Gastroesophageal sphincter (tissue), 4 donors: Measurements from ENCODE around the gene AFF3. TPM values are rescaled to one million over a fixed set of nuclear protein-coding genes. Genes with fewer than 3 reads are reported as not detected.
A peak's percentile ranks its signal among the peaks of the same experiment; 100 is the strongest.

Source experiments
- ATAC-seq: fragments of 150-250 bp; one replicate; pipeline ENCODE4 v1.9.1; 2016; ENCODE audit warnings: mild to moderate bottlenecking, moderate library complexity
- H3K27ac ChIP-seq, 4 donors: fragments of 200-600 bp; sonication (generic) in 3 of 4; 1 replicate in 3 of 4; 2 replicates in 1 of 4; pipeline ENCODE4 v1.5.1; 2016 to 2019
- H3K27me3 ChIP-seq: fragments of 200-600 bp; sonication (generic); one replicate; pipeline ENCODE4 v1.5.1; 2019
- H3K36me3 ChIP-seq, 2 donors: fragments of 200-600 bp; sonication (generic); one replicate each; pipeline ENCODE4 v1.5.1; 2019; ENCODE audit warnings: control low read depth in 1 of 2
- H3K4me1 ChIP-seq, 3 donors: fragments of 200-600 bp; sonication (generic); 1 replicate in 2 of 3; 2 replicates in 1 of 3; pipeline ENCODE4 v1.5.1; 2016 to 2019; ENCODE audit warnings: control low read depth in 2 of 3
- H3K4me3 ChIP-seq, 2 donors: fragments of 200-600 bp; sonication (generic); one replicate each; pipeline ENCODE4 v1.5.1; 2019; ENCODE audit warnings: mild to moderate bottlenecking in 1 of 2, moderate library complexity in 1 of 2
- H3K9me3 ChIP-seq, 3 donors: fragments of 200-600 bp; sonication (generic); one replicate each; pipeline ENCODE4 v1.5.1; 2017 to 2019; ENCODE audit warnings: control low read depth in 2 of 3
- EP300 ChIP-seq: sonication (generic); formaldehyde crosslinking; IDR thresholded peaks from one replicate; pipeline ENCODE4 v1.6.1; 2017; ENCODE audit warnings: antibody characterized with exemption, mild to moderate bottlenecking
- POLR2A ChIP-seq, 2 donors: fragments of 450-650 bp; IDR thresholded peaks; one replicate each; pipeline ENCODE4 v1.6.1; 2017; ENCODE audit warnings: antibody characterized with exemption in 2 of 2, mild to moderate bottlenecking in 2 of 2, moderate library complexity in 1 of 2
- POLR2AphosphoS5 ChIP-seq: sonication (generic); formaldehyde crosslinking; IDR thresholded peaks from one replicate; pipeline ENCODE4 v1.6.1; 2017; ENCODE audit warnings: antibody characterized with exemption
- WGBS, 2 donors: methylation state at CpG; one replicate each; pipeline ENCODE4 v1.1.5; 2018; ENCODE audit warnings: low coverage in 1 of 2; 5-methylcytosine and 5-hydroxymethylcytosine counted together
- total RNA-seq, 4 donors: library from RNA; depleted of rRNA; stranded (reverse); fragments of >200 nt; gene quantifications; one replicate each; pipeline ENCODE4 v1.1.0, GENCODE V29; 2016
- TF ChIP-seq, protein P1 (sequence below), 4 experiments: fragments of 200-600 bp in 2 of 4; fragments of 450-650 bp in 2 of 4; sonication (generic) in 1 of 4; IDR thresholded peaks; one replicate each; pipeline ENCODE4 v1.5.1; 2017 to 2019; ENCODE audit warnings: antibody characterized with exemption in 4 of 4, mild to moderate bottlenecking in 2 of 4, moderate library complexity in 2 of 4

AFF3 gene
- total RNA-seq, 4 donors from 2014 or later: 15.4 to 74.8 (median 37.7) TPM

DNA sequence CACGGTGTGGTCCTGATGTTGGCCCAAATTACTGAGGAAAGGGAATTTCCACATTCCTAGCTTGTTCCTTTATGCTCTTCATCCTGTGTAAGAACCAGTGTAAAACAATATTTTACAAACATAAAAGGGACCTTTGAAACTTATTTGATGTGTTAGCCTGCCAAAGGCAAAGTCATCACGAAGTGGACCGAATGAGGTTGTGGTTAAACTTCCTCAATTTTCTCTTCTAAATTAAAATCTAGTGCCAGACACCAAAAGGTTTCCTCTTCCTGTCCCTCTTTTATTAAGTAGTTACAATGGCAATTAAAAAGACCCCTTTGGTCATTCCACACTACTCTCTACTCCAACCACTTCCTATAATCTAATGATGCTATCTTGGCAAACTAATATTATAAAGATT is 279.8 kb downstream of the AFF3 start:
- TF ChIP-seq EP300: no peak
- no peak for TF ChIP-seq POLR2A (IDR thresholded peaks at IDR 0.05)
- TF ChIP-seq POLR2AphosphoS5: no peak
- TF ChIP-seq, protein P1, sequence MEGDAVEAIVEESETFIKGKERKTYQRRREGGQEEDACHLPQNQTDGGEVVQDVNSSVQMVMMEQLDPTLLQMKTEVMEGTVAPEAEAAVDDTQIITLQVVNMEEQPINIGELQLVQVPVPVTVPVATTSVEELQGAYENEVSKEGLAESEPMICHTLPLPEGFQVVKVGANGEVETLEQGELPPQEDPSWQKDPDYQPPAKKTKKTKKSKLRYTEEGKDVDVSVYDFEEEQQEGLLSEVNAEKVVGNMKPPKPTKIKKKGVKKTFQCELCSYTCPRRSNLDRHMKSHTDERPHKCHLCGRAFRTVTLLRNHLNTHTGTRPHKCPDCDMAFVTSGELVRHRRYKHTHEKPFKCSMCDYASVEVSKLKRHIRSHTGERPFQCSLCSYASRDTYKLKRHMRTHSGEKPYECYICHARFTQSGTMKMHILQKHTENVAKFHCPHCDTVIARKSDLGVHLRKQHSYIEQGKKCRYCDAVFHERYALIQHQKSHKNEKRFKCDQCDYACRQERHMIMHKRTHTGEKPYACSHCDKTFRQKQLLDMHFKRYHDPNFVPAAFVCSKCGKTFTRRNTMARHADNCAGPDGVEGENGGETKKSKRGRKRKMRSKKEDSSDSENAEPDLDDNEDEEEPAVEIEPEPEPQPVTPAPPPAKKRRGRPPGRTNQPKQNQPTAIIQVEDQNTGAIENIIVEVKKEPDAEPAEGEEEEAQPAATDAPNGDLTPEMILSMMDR (IDR thresholded peaks at IDR 0.05): no peak
- no peaks in the 10 kb centered on the region for H3K36me3 ChIP-seq
- no peak for ATAC-seq
- H3K27me3 ChIP-seq: no peaks in the 10 kb centered on the region
- H3K4me1 ChIP-seq: peaks cover 0 to 43% (median 3%) of the 10 kb centered on the region in 3 donors
- H3K4me3 ChIP-seq: no peak overlapping the region
- H3K9me3 ChIP-seq: no peaks in the 10 kb centered on the region
- no peak overlapping the region for H3K27ac ChIP-seq
- WGBS, 2 donors: 48% methylated on average over 2 to 3 of the region's 3 CpGs

DNA sequence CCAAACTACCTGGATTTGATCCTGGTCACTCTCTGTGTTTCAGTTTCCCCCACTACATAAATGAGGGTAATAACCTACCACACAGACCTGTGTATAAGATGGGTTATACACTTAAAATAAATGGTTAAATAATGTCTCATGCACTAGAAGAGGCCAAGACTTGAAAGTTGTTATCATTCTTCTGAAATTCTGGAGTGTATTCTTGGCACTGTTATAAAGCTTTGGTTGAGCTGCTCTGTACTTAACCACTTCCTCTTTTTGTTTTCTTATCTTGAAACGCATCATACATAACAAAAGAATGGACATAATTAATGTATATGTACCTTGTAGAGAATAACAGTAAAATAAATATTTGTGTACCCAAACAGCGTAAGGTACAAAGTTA is 281.0 kb downstream of the AFF3 start:
- 20 to 43% methylated on average over 2 of the region's 2 CpGs for WGBS, 2 donors
- Histone ChIP-seq H3K27me3 (no peaks in the 10 kb centered on the region), H3K4me3 (no peak overlapping the region), H3K9me3 (no peaks in the 10 kb centered on the region), H3K27ac (no peak overlapping the region), H3K36me3 (no peaks in the 10 kb centered on the region), H3K4me1 (peaks cover 0 to 43% (median 3%) of the 10 kb centered on the region in 3 donors)
- no peak for ATAC-seq
- TF ChIP-seq, protein P1 (IDR thresholded peaks at IDR 0.05): no peak
- TF ChIP-seq EP300: no peak
- TF ChIP-seq POLR2AphosphoS5: no peak
- no peak for TF ChIP-seq POLR2A (IDR thresholded peaks at IDR 0.05)

DNA sequence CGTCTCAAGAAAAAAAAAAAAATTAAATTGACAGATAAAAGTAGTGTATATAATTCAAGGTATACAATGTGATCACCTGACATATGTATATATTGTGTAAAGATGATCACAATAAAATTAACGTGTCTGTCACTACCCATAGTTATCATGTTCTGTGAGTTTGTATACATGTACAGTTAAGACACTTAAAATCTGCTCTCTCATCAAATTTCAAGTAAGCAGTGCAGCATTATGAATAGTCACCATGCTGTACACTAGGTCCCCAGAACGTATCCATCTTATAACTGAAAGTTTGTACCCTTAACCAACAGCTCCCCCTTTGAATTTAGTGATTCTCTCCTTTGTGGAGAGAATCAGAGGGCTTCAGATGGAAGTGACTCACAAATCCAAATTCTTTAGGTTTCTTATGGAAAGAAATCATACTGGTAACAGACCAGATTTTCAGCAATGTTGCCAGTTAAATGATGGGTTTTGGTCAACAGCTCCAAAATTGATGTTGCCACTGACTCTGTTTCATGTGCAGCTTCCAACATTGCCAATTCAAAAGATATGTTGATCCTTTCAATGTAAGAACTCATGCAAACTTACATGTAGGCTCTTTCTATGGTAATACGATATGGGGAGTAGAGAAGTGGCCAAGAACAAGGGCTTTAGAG is 281.5 kb downstream of the AFF3 start:
- Histone ChIP-seq H3K36me3 (no peaks in the 10 kb centered on the region), H3K4me3 (no peak overlapping the region), H3K4me1 (peaks cover 0 to 40% (median 3%) of the 10 kb centered on the region in 3 donors), H3K27ac (no peak overlapping the region), H3K27me3 (no peaks in the 10 kb centered on the region), H3K9me3 (no peaks in the 10 kb centered on the region)
- ATAC-seq: no peak
- 63 to 82% methylated on average over 4 of the region's 4 CpGs for WGBS, 2 donors
- TF ChIP-seq EP300 (no peak), POLR2AphosphoS5 (no peak), POLR2A (IDR thresholded peaks at IDR 0.05) (no peak)
- TF ChIP-seq, protein P1 (IDR thresholded peaks at IDR 0.05): no peak

DNA sequence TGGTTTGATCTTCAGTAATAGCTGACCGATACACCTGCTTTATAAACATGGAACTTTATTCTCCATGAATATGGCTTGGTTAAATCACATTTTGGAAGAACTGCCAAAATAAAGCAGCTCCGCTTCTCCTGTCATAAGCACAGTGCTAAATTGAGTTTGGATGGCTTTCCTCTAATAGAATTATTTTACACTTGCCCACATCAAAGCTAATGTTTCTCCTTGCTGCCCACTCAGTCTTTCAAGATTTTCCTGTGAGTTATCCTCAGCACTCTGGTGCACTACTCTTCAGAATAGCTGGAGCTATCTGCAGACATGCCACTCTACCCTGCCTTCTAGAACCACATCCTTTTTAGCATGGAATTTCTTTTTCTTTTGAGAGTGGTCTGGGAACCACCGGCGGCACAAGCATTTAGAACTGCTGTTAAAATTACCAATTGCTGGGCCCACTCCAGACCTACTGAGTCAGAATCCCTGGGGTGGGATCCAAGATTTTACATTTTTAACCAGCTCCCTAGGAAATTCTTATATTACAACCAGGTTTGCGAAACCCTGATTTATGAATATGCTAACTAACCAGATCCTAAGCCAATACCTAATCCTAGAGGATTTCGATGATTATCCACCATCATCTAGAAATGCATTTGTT is 283.3 kb downstream of the AFF3 start:
- H3K27ac ChIP-seq: no peak overlapping the region
- no peak for ATAC-seq
- no peaks in the 10 kb centered on the region for H3K27me3 ChIP-seq
- whole genome bisulfite sequencing, 2 donors: 61 to 69% methylated on average over 6 of the region's 6 CpGs
- no peak overlapping the region for H3K4me3 ChIP-seq
- H3K4me1 ChIP-seq: peaks cover 0 to 24% (median 0%) of the 10 kb centered on the region in 3 donors
- no peaks in the 10 kb centered on the region for H3K9me3 ChIP-seq
- TF ChIP-seq POLR2A (IDR thresholded peaks at IDR 0.05) (no peak), EP300 (no peak), POLR2AphosphoS5 (peak; percentile 55)
- TF ChIP-seq, protein P1 (IDR thresholded peaks at IDR 0.05): no peak
- H3K36me3 ChIP-seq: no peaks in the 10 kb centered on the region
